Heart right ventricle (tissue), 16 donors: ENCODE data around the gene MID2. TPM values are rescaled to one million over a fixed set of nuclear protein-coding genes. Genes with fewer than 3 reads are reported as not detected.
A peak's percentile ranks its signal among the peaks of the same experiment; 100 is the strongest.

Experiments used
- ATAC-seq, 8 donors: fragments of 200-7000 bp; cut with Tn5 transposase; one replicate each; pipeline ENCODE4 v1.9.1; 2020; ENCODE audit warnings: mild to moderate bottlenecking in 8 of 8, moderate library complexity in 8 of 8, moderate number of reproducible peaks in 1 of 8
- DNase-seq, 2 donors: peaks; one replicate each; pipeline ENCODE4 v3.0.0-alpha.2; 2020
- H3K27ac ChIP-seq, 10 donors: fragments of 200-600 bp; sonication (generic) in 2 of 10; one replicate each; pipeline versions ENCODE4 v1.5.0 to v1.8.0; 2020 to 2022; ENCODE audit warnings: mild to moderate bottlenecking in 3 of 10
- H3K27me3 ChIP-seq, 7 donors: fragments of 200-600 bp; one replicate each; pipeline ENCODE4 v1.8.0; 2021 to 2022; ENCODE audit warnings: mild to moderate bottlenecking in 2 of 7
- H3K36me3 ChIP-seq, 9 donors: fragments of 200-600 bp; sonication (generic) in 1 of 9; one replicate each; pipeline versions ENCODE4 v1.5.0 to v1.8.0; 2020 to 2022; ENCODE audit warnings: mild to moderate bottlenecking in 2 of 9
- H3K4me1 ChIP-seq, 9 donors: fragments of 200-600 bp; sonication (generic) in 1 of 9; one replicate each; pipeline versions ENCODE4 v1.5.0 to v1.8.0; 2020 to 2022; ENCODE audit warnings: mild to moderate bottlenecking in 4 of 9
- H3K4me3 ChIP-seq, 10 donors: fragments of 200-600 bp; sonication (generic) in 2 of 10; one replicate each; pipeline versions ENCODE4 v1.5.0 to v1.8.0; 2020 to 2022; ENCODE audit warnings: mild to moderate bottlenecking in 7 of 10, moderate library complexity in 2 of 10
- H3K9me3 ChIP-seq, 11 donors: fragments of 200-600 bp in 10 of 11; sonication (generic) in 2 of 11; one replicate each; pipeline versions ENCODE4 v1.5.0 to v1.8.0; 2013 to 2022; ENCODE audit warnings: mild to moderate bottlenecking in 2 of 11, control low read depth in 1 of 11, moderate library complexity in 1 of 11
- CTCF ChIP-seq, 9 donors: fragments of 200-600 bp; sonication (generic) in 2 of 9; IDR thresholded peaks; one replicate each; pipeline versions ENCODE4 v1.5.0 to v1.8.0; 2021 to 2022; ENCODE audit warnings: antibody characterized with exemption in 9 of 9, mild to moderate bottlenecking in 5 of 9, moderate library complexity in 1 of 9
- WGBS, 2 donors: extraction: QIAGEN DNeasy Blood & Tissue Kit; methylation state at CpG; one replicate each; pipeline ENCODE4 v1.1.7; 2013; ENCODE audit warnings: inconsistent platforms in 1 of 2; 5-methylcytosine and 5-hydroxymethylcytosine counted together
- intact Hi-C, 10 donors: fragments of 100-400 bp; cut with DNase I; formaldehyde crosslinking; loops; one replicate each; pipeline versions ENCODE4 v1.11.1 to v1.14.2; 2022
- polyA plus RNA-seq, 2 donors: library from polyadenylated mRNA; stranded (reverse); fragments of 200-250 nt; gene quantifications; one replicate each; pipeline ENCODE4 v1.2.3, GENCODE V29; 2013
- total RNA-seq, 10 donors: library from RNA; stranded (reverse); fragmentation: NEBNext Ultra II Directional in 3 of 10; extraction: Animal tissue kit (Norgen Biotek cat#: 25700) in 3 of 10; gene quantifications; one replicate each; pipeline versions ENCODE4 v1.2.1 to v1.2.4, GENCODE V29; 2021 to 2023
- donor health status: Arrhythmogenic right ventricular cardiomyopathy.
- donor health status: ischemic (EF 13 %, LVEDD 7.1; RV severe dilation, severe dysfunction).
- donor health status: healthy with polysubstance abuse.
- donor health status: DM: no; HTN: yes; CAD: no.
- donor health status: DM: no; HTN: no; CAD: no.
- donor health status: ischemic (EF 25% LVEDD 6.9; RV normal size, moderate dysfunction).
- donor health status: ischemic (EF 25% LVEDD 5.7; RV mildly dilated, moderate dysfunction).
- donor health status: healthy.
- donor health status: DM: yes; HTN: yes; CAD: no.
- donor health status: Ischemic cardiomyopathy.
- donor health status: ischemic (EF 35%, LVEDD 5.7; RV mildly dilated, moderate dysfunction).
- donor health status: nonischemic (EF 11% LVEDD 7.7; RV severe dilation, severe dysfunction).
- donor health status: DM: yes; HTN: yes; CAD: no.
- donor health status: PGD.
- donor health status: ischemic (EF 29% LVEDD 5.4; RV normal size, mild dysfunction).
- donor health status: nonischemic (EF 23%, LVEDD 6.1; RV moderate dilation, normal function).

Gene MID2
- total and polyA plus RNA-seq, 12 donors: 0.51 to 10.7 (median 4.8) TPM

- intact Hi-C loops: no loop called here
- no peak overlapping the region for H3K27ac ChIP-seq
- 80 to 89% methylated on average over 1 of the region's 1 CpG for WGBS, 2 donors
Observed at GRCh38 chrX:107934262-107934661, 108.6 kb downstream of the MID2 start.

GRCh38 chrX:107935200-107935599 is 109.5 kb downstream of the MID2 start:
- ATAC-seq (no peak), DNase-seq (no peak)
- H3K4me1 ChIP-seq: no peaks in the 10 kb centered on the region
- H3K9me3 ChIP-seq: peaks cover 0 to 4% (median 0%) of the 10 kb centered on the region in 11 donors
- WGBS, 2 donors: 34 to 49% methylated on average over 7 of the region's 7 CpGs
- H3K36me3 ChIP-seq: peaks cover 0 to 3% (median 0%) of the 10 kb centered on the region in 9 donors
- H3K27ac ChIP-seq: no peak overlapping the region
- intact Hi-C loops: no loop called here
- H3K4me3 ChIP-seq: peak overlapping the region in 1 of 10 donors; percentile 29
- H3K27me3 ChIP-seq: peaks cover 0 to 35% (median 0%) of the 10 kb centered on the region in 7 donors
- TF ChIP-seq CTCF (IDR thresholded peaks at IDR 0.05): no peak

More at GRCh38 chrX:107934262-107934661, 108.6 kb downstream of the MID2 start:
- H3K27me3 ChIP-seq: peaks cover 0 to 38% (median 0%) of the 10 kb centered on the region in 7 donors
- DNase-seq: no peak
- no peak for TF ChIP-seq CTCF (IDR thresholded peaks at IDR 0.05)
- H3K4me1 ChIP-seq: no peaks in the 10 kb centered on the region
- ATAC-seq: no peak
- peaks cover 0 to 5% (median 0%) of the 10 kb centered on the region in 9 donors for H3K36me3 ChIP-seq
- no peak overlapping the region for H3K4me3 ChIP-seq
- H3K9me3 ChIP-seq: peaks cover 0 to 4% (median 0%) of the 10 kb centered on the region in 11 donors

- WGBS, 2 donors: 5 to 6% methylated on average over 44 to 48 of the region's 48 CpGs
- ATAC-seq (no peak), DNase-seq (peak in 1 of 2 donors; percentile 3)
Observed at GRCh38 chrX:107935664-107936433, 110.2 kb downstream of the MID2 start.

GRCh38 chrX:107936434-107936730 is 110.7 kb downstream of the MID2 start:
- TF ChIP-seq CTCF (IDR thresholded peaks at IDR 0.05): no peak
- Histone ChIP-seq H3K27me3 (peaks cover 0 to 35% (median 0%) of the 10 kb centered on the region in 7 donors), H3K36me3 (no peaks in the 10 kb centered on the region), H3K4me3 (no peak overlapping the region), H3K27ac (no peak overlapping the region), H3K4me1 (no peaks in the 10 kb centered on the region), H3K9me3 (peaks cover 0 to 4% (median 0%) of the 10 kb centered on the region in 11 donors)
- ATAC-seq: no peak
- 31 to 41% methylated on average over 14 to 16 of the region's 16 CpGs for WGBS, 2 donors
- no peak for DNase-seq
- intact Hi-C loops: no loop called here

More at GRCh38 chrX:107935664-107936433, 110.2 kb downstream of the MID2 start:
- peaks cover 0 to 4% (median 0%) of the 10 kb centered on the region in 11 donors for H3K9me3 ChIP-seq
- peaks cover 0 to 3% (median 0%) of the 10 kb centered on the region in 9 donors for H3K36me3 ChIP-seq
- no peak for TF ChIP-seq CTCF (IDR thresholded peaks at IDR 0.05)
- peaks cover 0 to 35% (median 0%) of the 10 kb centered on the region in 7 donors for H3K27me3 ChIP-seq
- intact Hi-C loops: no loop called here
- H3K27ac ChIP-seq: no peak overlapping the region
- no peaks in the 10 kb centered on the region for H3K4me1 ChIP-seq
- H3K4me3 ChIP-seq: peak overlapping the region in 6 of 10 donors; percentile 10 to 29 (median 19)
